Astrocyte (in vitro differentiated cells and primary cell): ENCODE results near the gene CUEDC1. TPM values are rescaled to one million over a fixed set of nuclear protein-coding genes. Genes with fewer than 3 reads are reported as not detected.
"Not testable (repeated sequence)": the region's sequence is repeated elsewhere in the genome, so short reads cannot be mapped to it uniquely, and the experiment has no call there.

Source experiments
- DNase-seq: peaks from one replicate; pipeline ENCODE4 v3.0.0-alpha.2; 2010; ENCODE audit warnings: low read depth
- FAIRE-seq: peaks from 2 replicates; lab custom pipeline; 2011; peaks lifted over from hg19 to GRCh38; lab: Jason Lieb, UNC
- H2AFZ ChIP-seq: 2 replicates; pipeline ENCODE4 v1.6.0; 2012; ENCODE audit warnings: low read depth, low read length, inconsistent platforms
- H3K27ac ChIP-seq: 2 replicates; pipeline ENCODE4 v1.5.1; 2011; ENCODE audit warnings: low read depth, low read length, inconsistent platforms
- H3K27me3 ChIP-seq: 2 replicates; pipeline ENCODE4 v1.6.0; 2011; ENCODE audit warnings: low read length, inconsistent platforms; ENCODE audit not compliant: insufficient read depth
- H3K36me3 ChIP-seq: 2 replicates; pipeline ENCODE4 v1.5.1; 2011; ENCODE audit warnings: low read length, inconsistent platforms; ENCODE audit not compliant: insufficient read depth
- H3K4me1 ChIP-seq: 2 replicates; pipeline ENCODE4 v1.5.1; 2011; ENCODE audit warnings: low read length, inconsistent platforms; ENCODE audit not compliant: insufficient read depth
- H3K4me2 ChIP-seq: 2 replicates; pipeline ENCODE4 v1.6.0; 2012; ENCODE audit warnings: low read length, inconsistent platforms
- H3K4me3 ChIP-seq: 2 replicates; pipeline ENCODE4 v1.5.1; 2011; ENCODE audit warnings: low read depth, mild to moderate bottlenecking, low read length, inconsistent platforms; ENCODE audit not compliant: insufficient read depth
- H3K79me2 ChIP-seq: 2 replicates; pipeline ENCODE4 v1.6.0; 2012; ENCODE audit warnings: mild to moderate bottlenecking, low read length, inconsistent platforms; ENCODE audit not compliant: insufficient read depth
- H3K9ac ChIP-seq: 2 replicates; pipeline ENCODE4 v1.6.0; 2012; ENCODE audit warnings: mild to moderate bottlenecking, low read length, inconsistent platforms
- H3K9me3 ChIP-seq: 2 replicates; pipeline ENCODE4 v1.5.1; 2012; ENCODE audit warnings: low read depth, mild to moderate bottlenecking, low read length, inconsistent platforms; ENCODE audit not compliant: insufficient read depth
- H4K20me1 ChIP-seq: 2 replicates; pipeline ENCODE4 v1.6.0; 2012; ENCODE audit warnings: low read length, inconsistent platforms; ENCODE audit not compliant: insufficient read depth
- H3K27ac Mint-ChIP-seq: one replicate; pipeline ENCODE4 v1.8.0; 2021; ENCODE audit warnings: mild to moderate bottlenecking, mixed read lengths; ENCODE audit not compliant: unreplicated experiment
- H3K27me3 Mint-ChIP-seq: one replicate; pipeline ENCODE4 v1.8.0; 2021; ENCODE audit warnings: low read depth, mixed read lengths; ENCODE audit not compliant: unreplicated experiment
- H3K36me3 Mint-ChIP-seq: one replicate; pipeline ENCODE4 v1.8.0; 2021; ENCODE audit warnings: low read depth, mixed read lengths; ENCODE audit not compliant: unreplicated experiment
- H3K4me1 Mint-ChIP-seq: one replicate; pipeline ENCODE4 v1.8.0; 2021; ENCODE audit warnings: low read depth, mixed read lengths; ENCODE audit not compliant: unreplicated experiment
- H3K4me3 Mint-ChIP-seq: one replicate; pipeline ENCODE4 v1.8.0; 2021; ENCODE audit warnings: mild to moderate bottlenecking, moderate library complexity, mixed read lengths; ENCODE audit not compliant: unreplicated experiment
- H3K9me3 Mint-ChIP-seq: one replicate; pipeline ENCODE4 v1.8.0; 2021; ENCODE audit warnings: mild to moderate bottlenecking, mixed read lengths; ENCODE audit not compliant: unreplicated experiment
- EZH2 ChIP-seq: IDR thresholded peaks from 2 replicates; pipeline ENCODE4 v1.6.1; 2012; ENCODE audit warnings: mild to moderate bottlenecking, low read length, inconsistent platforms; ENCODE audit not compliant: insufficient read depth
- total RNA-seq: library from RNA; stranded (reverse); gene quantifications from 2 replicates; pipeline ENCODE4 v1.2.1, GENCODE V29; 2021
- TF ChIP-seq, protein P1 (sequence below): IDR thresholded peaks from 2 replicates; pipeline ENCODE4 v1.5.1; 2011; ENCODE audit warnings: low read depth, mild to moderate bottlenecking, inconsistent platforms, low read length, moderate library complexity; ENCODE audit not compliant: insufficient read depth

Gene CUEDC1
- total RNA-seq, 1 donor from 2014 or later: 43.7 TPM

DNA sequence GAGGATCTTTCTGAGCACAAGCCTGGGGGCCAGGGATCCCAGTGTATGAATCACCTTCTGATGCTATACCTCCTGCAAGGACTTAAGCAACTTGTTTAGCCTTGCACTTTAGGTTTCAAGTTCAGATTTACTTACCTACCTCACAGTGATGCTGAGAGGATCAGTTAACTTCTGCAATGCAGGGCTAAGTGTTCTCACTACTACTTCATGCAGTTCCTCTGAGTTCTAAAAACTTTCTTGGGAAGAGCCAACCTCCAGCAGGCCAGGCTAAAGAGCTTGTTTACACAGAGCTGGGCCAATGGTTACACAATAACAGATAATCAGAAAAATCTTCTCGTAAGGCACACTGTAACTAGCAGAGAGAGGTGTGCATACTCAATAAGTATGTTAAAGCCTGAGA is 19.8 kb upstream of the CUEDC1 start:
- H3K27ac Mint-ChIP-seq: no peak overlapping the region
- FAIRE-seq: no peak
- H3K9ac ChIP-seq: no peak overlapping the region
- H3K36me3 ChIP-seq: peaks cover 44% of the 10 kb centered on the region
- H3K4me3 Mint-ChIP-seq: no peak overlapping the region
- H3K27ac ChIP-seq: no peak overlapping the region
- no peak overlapping the region for H3K4me2 ChIP-seq
- H3K4me1 Mint-ChIP-seq: peaks cover 15% of the 10 kb centered on the region
- no peaks in the 10 kb centered on the region for H3K9me3 ChIP-seq
- no peak for DNase-seq
- H4K20me1 ChIP-seq: peaks cover 38% of the 10 kb centered on the region
- peaks cover 9% of the 10 kb centered on the region for H3K36me3 Mint-ChIP-seq
- TF ChIP-seq, protein P1, sequence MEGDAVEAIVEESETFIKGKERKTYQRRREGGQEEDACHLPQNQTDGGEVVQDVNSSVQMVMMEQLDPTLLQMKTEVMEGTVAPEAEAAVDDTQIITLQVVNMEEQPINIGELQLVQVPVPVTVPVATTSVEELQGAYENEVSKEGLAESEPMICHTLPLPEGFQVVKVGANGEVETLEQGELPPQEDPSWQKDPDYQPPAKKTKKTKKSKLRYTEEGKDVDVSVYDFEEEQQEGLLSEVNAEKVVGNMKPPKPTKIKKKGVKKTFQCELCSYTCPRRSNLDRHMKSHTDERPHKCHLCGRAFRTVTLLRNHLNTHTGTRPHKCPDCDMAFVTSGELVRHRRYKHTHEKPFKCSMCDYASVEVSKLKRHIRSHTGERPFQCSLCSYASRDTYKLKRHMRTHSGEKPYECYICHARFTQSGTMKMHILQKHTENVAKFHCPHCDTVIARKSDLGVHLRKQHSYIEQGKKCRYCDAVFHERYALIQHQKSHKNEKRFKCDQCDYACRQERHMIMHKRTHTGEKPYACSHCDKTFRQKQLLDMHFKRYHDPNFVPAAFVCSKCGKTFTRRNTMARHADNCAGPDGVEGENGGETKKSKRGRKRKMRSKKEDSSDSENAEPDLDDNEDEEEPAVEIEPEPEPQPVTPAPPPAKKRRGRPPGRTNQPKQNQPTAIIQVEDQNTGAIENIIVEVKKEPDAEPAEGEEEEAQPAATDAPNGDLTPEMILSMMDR: no peak
- no peak for TF ChIP-seq EZH2
- H3K27me3 Mint-ChIP-seq: no peaks in the 10 kb centered on the region
- H3K9me3 Mint-ChIP-seq: no peaks in the 10 kb centered on the region
- H3K4me3 ChIP-seq: no peak overlapping the region
- no peaks in the 10 kb centered on the region for H3K27me3 ChIP-seq
- H2AFZ ChIP-seq: no peak overlapping the region
- H3K79me2 ChIP-seq: peaks cover 8% of the 10 kb centered on the region
- peaks cover 13% of the 10 kb centered on the region for H3K4me1 ChIP-seq

DNA sequence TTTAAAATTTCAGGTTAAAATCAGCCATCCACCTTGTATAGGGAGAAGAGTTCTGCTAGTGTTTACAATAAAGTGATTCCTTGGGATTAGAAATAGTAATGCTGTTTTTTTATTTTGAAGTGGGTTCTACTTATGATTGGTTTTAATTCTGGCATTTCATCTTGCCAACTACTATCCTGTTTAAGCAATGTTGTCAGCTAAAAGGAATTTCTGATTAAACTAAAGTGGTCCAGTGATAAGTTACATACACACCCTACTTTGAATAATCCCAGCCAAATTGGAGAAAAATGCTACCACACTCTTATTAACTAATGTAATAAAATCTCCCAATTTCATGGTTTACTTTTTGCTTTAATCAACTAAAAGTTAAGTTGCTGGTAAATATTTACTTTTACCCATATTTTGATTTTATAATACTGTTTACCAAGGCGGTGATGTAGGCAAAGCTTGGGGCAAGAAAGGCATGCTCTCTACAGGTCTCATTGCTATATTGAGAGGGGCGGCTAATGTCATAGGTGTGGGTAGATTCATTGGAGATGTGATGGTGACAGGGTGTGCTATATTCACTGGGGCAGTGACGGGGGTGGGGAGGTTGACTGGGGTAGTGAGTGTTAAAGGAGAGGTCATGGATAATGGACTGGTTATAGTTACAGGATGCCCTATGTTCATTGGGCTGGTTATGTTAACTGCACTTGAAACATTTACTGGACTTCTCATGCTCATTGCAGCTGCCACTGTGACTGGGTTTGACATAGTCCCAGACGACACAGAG is 19.0 kb upstream of the CUEDC1 start:
- H4K20me1 ChIP-seq: peaks cover 38% of the 10 kb centered on the region
- H3K4me3 ChIP-seq, H3K4me2 ChIP-seq, H3K27me3 Mint-ChIP-seq, H3K36me3 Mint-ChIP-seq, H3K9ac ChIP-seq, DNase-seq, FAIRE-seq, H3K9me3 Mint-ChIP-seq, H2AFZ ChIP-seq, H3K79me2 ChIP-seq, H3K9me3 ChIP-seq, H3K27me3 ChIP-seq, H3K27ac ChIP-seq, H3K27ac Mint-ChIP-seq: not testable (repeated sequence)
- H3K4me1 ChIP-seq: peaks cover 13% of the 10 kb centered on the region
- peaks cover 44% of the 10 kb centered on the region for H3K36me3 ChIP-seq
- Mint-ChIP-seq H3K4me3 (peak overlapping the region; percentile 9), H3K4me1 (peaks cover 15% of the 10 kb centered on the region)

DNA sequence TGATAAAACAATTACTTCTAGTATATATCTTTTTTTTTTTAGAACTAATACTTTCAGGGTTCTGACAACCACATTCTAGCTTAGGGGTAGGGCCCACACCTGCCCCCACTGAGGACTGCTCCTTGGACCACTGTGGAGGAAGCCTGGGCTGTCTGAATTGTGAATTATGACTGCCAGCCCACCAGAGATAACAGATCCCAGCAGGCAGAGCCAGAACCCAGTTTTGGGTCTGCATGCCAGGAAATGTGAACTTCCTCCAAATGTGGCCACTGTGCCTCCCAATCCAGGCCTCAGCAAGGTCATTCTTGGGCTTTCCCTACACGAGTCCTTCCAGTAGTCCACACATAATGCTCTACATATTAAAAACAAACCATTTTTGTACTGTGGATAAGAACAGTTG is 16.9 kb upstream of the CUEDC1 start:
- Mint-ChIP-seq H3K9me3 (no peaks in the 10 kb centered on the region), H3K27me3 (peaks cover 7% of the 10 kb centered on the region), H3K27ac (no peak overlapping the region), H3K4me1 (peaks cover 18% of the 10 kb centered on the region), H3K36me3 (peaks cover 9% of the 10 kb centered on the region), H3K4me3 (no peak overlapping the region)
- Histone ChIP-seq H2AFZ (no peak overlapping the region), H3K79me2 (no peaks in the 10 kb centered on the region), H3K4me3 (no peak overlapping the region), H3K9ac (no peak overlapping the region), H3K27me3 (peaks cover 2% of the 10 kb centered on the region), H4K20me1 (peaks cover 28% of the 10 kb centered on the region), H3K4me2 (no peak overlapping the region), H3K27ac (no peak overlapping the region), H3K36me3 (peaks cover 34% of the 10 kb centered on the region), H3K4me1 (peaks cover 13% of the 10 kb centered on the region), H3K9me3 (no peaks in the 10 kb centered on the region)
- no peak for TF ChIP-seq EZH2
- TF ChIP-seq, protein P1: no peak
- no peak for FAIRE-seq
- no peak for DNase-seq
